SHP77 (cell line): ENCODE results near the gene UGGT1.

ENCODE experiments used
- DNase-seq, 2 experiments: peaks; one replicate each; lab custom pipeline; 2025; lab: John Stamatoyannopoulos, UW

UGGT1 gene

GRCh38 chr2:128217671-128218070 is 126.7 kb downstream of the UGGT1 start:
- no peak for DNase-seq

GRCh38 chr2:128219891-128220290 is 128.9 kb downstream of the UGGT1 start:
- no peak for DNase-seq

GRCh38 chr2:128227862-128228261 is 136.9 kb downstream of the UGGT1 start:
- DNase-seq: no peak

GRCh38 chr2:128228894-128229293 is 137.9 kb downstream of the UGGT1 start:
- no peak for DNase-seq

- DNase-seq: peak; percentile 46 to 79
These were observed 142.2 kb downstream of the UGGT1 start for GRCh38 chr2:128232965-128233789.

- no peak for DNase-seq
These were observed 142.9 kb downstream of the UGGT1 start for GRCh38 chr2:128233790-128234395.

GRCh38 chr2:128234613-128235012 is 143.6 kb downstream of the UGGT1 start:
- DNase-seq: no peak

- DNase-seq: no peak
These were observed 144.6 kb downstream of the UGGT1 start for GRCh38 chr2:128235581-128235980.

GRCh38 chr2:128236491-128237035 is 145.6 kb downstream of the UGGT1 start:
- DNase-seq: no peak

GRCh38 chr2:128237081-128237534 is 146.1 kb downstream of the UGGT1 start:
- DNase-seq: no peak

GRCh38 chr2:128237911-128238697 is 147.1 kb downstream of the UGGT1 start:
- no peak for DNase-seq

- no peak for DNase-seq
These were observed 150.9 kb downstream of the UGGT1 start for GRCh38 chr2:128241896-128242295.
